ENCODE data around the gene TEX9. TPM values are rescaled to one million over a fixed set of nuclear protein-coding genes. Genes with fewer than 3 reads are reported as not detected.

Gene TEX9
- polyA plus RNA-seq, 3 donors = 0.03 to 0.46 TPM; not detected in 1

- Histone ChIP-seq H3K4me2 (replicated peaks; ENCODE audit: extremely low read depth, low read length, poor library complexity, severe bottlenecking) (no peak overlapping the region), H3K9me3 (replicated peaks in 1 of 2; ENCODE audit: control insufficient read depth in 1 of 2, insufficient read depth in 1 of 2, low read length in 2 of 2) (no peaks in the 10 kb centered on the region), H3K79me2 (ENCODE audit: insufficient read depth, low read length) (no peaks in the 10 kb centered on the region), H3K4me3 (replicated peaks in 1 of 3; ENCODE audit: low read depth in 2 of 3, low read length in 3 of 3) (no peak overlapping the region), H3K27me3 (ENCODE audit: control insufficient read depth in 2 of 2, insufficient read depth in 2 of 2, low read length in 2 of 2) (no peaks in the 10 kb centered on the region), H3K27ac (ENCODE audit: low read depth in 1 of 2, low read length in 2 of 2) (no peak overlapping the region), H3K4me1 (ENCODE audit: control insufficient read depth in 1 of 2, insufficient read depth in 2 of 2, low read length in 2 of 2) (peaks cover 3 to 16% of the 10 kb centered on the region in 2 donors), H4K20me1 (ENCODE audit: insufficient read depth, low read length) (no peaks in the 10 kb centered on the region), H3K36me3 (replicated peaks in 1 of 2; ENCODE audit: control insufficient read depth in 1 of 2, insufficient read depth in 2 of 2, low read length in 2 of 2) (no peaks in the 10 kb centered on the region), H3K9ac (ENCODE audit: insufficient read depth, low read length, poor library complexity, severe bottlenecking) (no peak overlapping the region), H2AFZ (ENCODE audit: insufficient read depth, low read depth, low read length, poor library complexity, severe bottlenecking) (peak overlapping the region; percentile 27)
- DNase-seq = no peak
- H3K27me3 Mint-ChIP-seq (ENCODE audit: low read depth in 3 of 3) = peaks cover 1 to 2% (median 2%) of the 10 kb centered on the region in 3 donors
- intact Hi-C loops (cut with micrococcal nuclease) = no loop called here
- peaks cover 0 to 2% (median 0%) of the 10 kb centered on the region in 7 donors for H3K9me3 Mint-ChIP-seq
- peaks cover 13% of the 10 kb centered on the region for H3K4me1 Mint-ChIP-seq
- no peaks in the 10 kb centered on the region for H3K36me3 Mint-ChIP-seq
- TF ChIP-seq CTCF (IDR thresholded peaks at IDR 0.05) = no peak
- no peak overlapping the region for H3K4me3 Mint-ChIP-seq
- WGBS (ENCODE audit: insufficient coverage) = no CpG with 5 or more reads among the region's 5 CpGs
- H3K27ac Mint-ChIP-seq = no peak overlapping the region
These were observed 106.3 kb downstream of the TEX9 start for GRCh38 chr15:56471440-56472069.

- Histone ChIP-seq H3K27ac (ENCODE audit: low read depth in 1 of 2, low read length in 2 of 2) (no peak overlapping the region), H3K27me3 (ENCODE audit: control insufficient read depth in 2 of 2, insufficient read depth in 2 of 2, low read length in 2 of 2) (no peaks in the 10 kb centered on the region), H3K9me3 (replicated peaks in 1 of 2; ENCODE audit: control insufficient read depth in 1 of 2, insufficient read depth in 1 of 2, low read length in 2 of 2) (no peaks in the 10 kb centered on the region), H3K4me1 (ENCODE audit: control insufficient read depth in 1 of 2, insufficient read depth in 2 of 2, low read length in 2 of 2) (peaks cover 3 to 16% of the 10 kb centered on the region in 2 donors), H3K79me2 (ENCODE audit: insufficient read depth, low read length) (no peaks in the 10 kb centered on the region), H3K9ac (ENCODE audit: insufficient read depth, low read length, poor library complexity, severe bottlenecking) (no peak overlapping the region), H3K4me2 (replicated peaks; ENCODE audit: extremely low read depth, low read length, poor library complexity, severe bottlenecking) (no peak overlapping the region), H2AFZ (ENCODE audit: insufficient read depth, low read depth, low read length, poor library complexity, severe bottlenecking) (no peak overlapping the region), H3K36me3 (replicated peaks in 1 of 2; ENCODE audit: control insufficient read depth in 1 of 2, insufficient read depth in 2 of 2, low read length in 2 of 2) (no peaks in the 10 kb centered on the region), H3K4me3 (replicated peaks in 1 of 3; ENCODE audit: low read depth in 2 of 3, low read length in 3 of 3) (no peak overlapping the region), H4K20me1 (ENCODE audit: insufficient read depth, low read length) (no peaks in the 10 kb centered on the region)
- intact Hi-C loops (cut with micrococcal nuclease) = no loop called here
- Mint-ChIP-seq H3K9me3 (peaks cover 0 to 2% (median 0%) of the 10 kb centered on the region in 7 donors), H3K4me3 (no peak overlapping the region), H3K4me1 (peaks cover 13% of the 10 kb centered on the region), H3K36me3 (no peaks in the 10 kb centered on the region), H3K27me3 (ENCODE audit: low read depth in 3 of 3) (peaks cover 1 to 2% (median 2%) of the 10 kb centered on the region in 3 donors), H3K27ac (no peak overlapping the region)
- no peak for DNase-seq
- WGBS (ENCODE audit: insufficient coverage) = 100% methylated on average over 2 of the region's 2 CpGs
- no peak for TF ChIP-seq CTCF (IDR thresholded peaks at IDR 0.05)
These were observed 107.1 kb downstream of the TEX9 start for GRCh38 chr15:56472278-56472677.
